NCI-H774 (cell line): Measurements from ENCODE around the gene ABCC11.
"Not testable (repeated sequence)": the region's sequence is repeated elsewhere in the genome, so short reads cannot be mapped to it uniquely, and the experiment has no call there.

Experiments used
- DNase-seq: peaks from one replicate; lab custom pipeline; 2025; lab: John Stamatoyannopoulos, UW

ABCC11 gene

GRCh38 chr16:48246066-48246465 is 1.3 kb downstream of the ABCC11 start:
- no peak for DNase-seq

DNA sequence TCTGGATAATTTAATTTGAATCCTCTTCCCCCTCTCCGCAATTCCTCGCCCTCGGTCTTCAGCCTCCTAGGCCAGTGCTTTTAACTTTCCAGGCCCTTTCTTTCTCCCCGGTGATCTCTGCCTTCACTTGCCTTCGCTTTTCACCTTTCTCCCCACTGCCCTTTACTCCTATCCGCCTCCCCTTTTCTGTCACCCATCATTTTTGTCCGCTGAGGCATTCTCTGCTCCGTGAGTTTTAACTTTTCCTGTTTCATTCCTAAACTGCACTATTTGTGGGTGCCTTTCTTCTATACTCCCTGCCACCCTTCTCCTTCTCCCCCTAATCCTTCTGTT is 2.5 kb downstream of the ABCC11 start:
- no peak for DNase-seq

DNA sequence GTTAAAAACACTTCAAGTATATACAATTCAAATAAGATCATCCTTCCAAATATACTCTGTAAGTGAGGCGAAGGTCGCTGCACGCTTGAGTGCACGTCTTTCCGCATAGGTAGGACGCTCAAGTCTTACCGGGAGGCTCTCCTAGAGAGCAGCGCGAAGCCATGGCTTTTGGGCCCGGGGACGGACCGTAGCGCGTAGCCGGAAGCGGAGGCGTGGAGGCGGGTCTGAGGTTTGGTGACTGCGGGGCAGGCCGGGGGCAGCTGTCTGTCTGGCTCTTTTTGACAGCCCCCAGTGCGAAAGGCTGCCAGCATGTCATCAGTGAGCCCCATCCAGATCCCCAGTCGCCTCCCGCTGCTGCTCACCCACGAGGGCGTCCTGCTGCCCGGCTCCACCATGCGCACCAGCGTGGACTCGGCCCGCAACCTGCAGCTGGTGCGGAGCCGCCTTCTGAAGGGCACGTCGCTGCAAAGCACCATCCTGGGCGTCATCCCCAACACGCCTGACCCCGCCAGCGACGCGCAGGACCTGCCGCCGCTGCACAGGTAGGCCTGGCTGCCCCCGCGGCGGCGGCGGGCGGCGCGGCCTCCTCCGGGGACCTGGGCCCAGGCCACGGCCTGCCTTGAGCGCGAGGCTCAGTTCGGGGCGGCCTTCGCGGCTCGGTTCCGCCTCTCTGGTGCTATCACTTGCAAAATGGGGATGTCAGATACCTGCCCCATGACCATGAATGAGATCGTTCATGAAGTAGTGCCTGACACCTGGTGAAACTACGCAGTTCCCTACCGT is 3.1 kb downstream of the ABCC11 start, which contains the start of gene LONP2:
Gene LONP2 (plus strand): TSS at position 221 of the 783 bp plus-strand sequence. CDS start 89 bp downstream, at position 310.
- peak; percentile 81 for DNase-seq

DNA sequence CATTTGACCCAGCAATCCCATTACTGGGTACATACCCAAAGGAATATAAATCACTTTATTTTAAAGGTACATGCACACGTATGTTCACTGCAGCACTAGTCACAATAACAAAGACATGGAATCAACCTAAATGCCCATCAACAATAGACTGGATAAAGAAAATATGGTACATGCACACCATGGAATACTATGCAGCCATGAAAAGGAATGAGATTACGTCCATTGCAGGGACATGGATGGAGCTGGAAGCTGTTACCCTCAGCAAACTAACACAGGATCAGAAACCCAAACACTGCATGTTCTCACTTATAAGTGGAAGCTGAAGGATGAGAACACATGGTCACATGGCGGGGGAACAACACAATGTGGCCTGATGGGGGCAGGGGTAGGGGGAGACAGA is 7.2 kb downstream of the ABCC11 start:
- DNase-seq, result not testable (repeated sequence)

GRCh38 chr16:48236286-48236685 is 11.1 kb downstream of the ABCC11 start:
- DNase-seq, result no peak

DNA sequence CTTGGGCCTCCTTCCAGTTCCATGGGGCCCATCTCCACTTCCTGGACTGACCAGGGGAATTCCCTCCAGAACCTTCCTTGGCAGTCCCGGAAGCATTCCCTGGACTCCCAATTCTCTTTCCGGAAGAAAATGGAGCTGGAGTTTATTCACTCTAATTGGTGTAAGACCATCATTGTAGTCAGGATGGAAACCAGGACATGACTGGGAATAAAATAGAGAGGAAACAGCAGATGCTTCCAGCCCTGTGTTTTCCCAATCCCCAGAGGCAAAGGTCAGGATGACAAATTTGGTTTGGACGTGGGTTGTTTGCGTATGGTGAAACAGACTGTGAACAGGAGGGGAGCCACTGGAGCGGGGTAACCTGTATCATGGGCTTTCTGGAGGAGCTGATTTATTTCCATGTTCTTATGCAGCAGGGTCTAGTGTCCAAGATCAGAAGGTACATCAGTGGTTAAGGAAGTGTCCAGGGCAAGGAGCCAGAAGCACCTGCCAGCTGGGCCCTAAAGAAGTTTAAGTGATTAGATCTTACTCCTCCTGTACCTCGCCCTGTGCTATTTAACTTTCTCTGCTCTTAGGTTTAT is 11.7 kb downstream of the ABCC11 start:
- DNase-seq, result no peak

- DNase-seq, result no peak
Measured at GRCh38 chr16:48235058-48235555, 12.2 kb downstream of the ABCC11 start.

- DNase-seq, result no peak
Measured at GRCh38 chr16:48234630-48235029, 12.7 kb downstream of the ABCC11 start.

- no peak for DNase-seq
Measured at GRCh38 chr16:48232493-48233040, 14.8 kb downstream of the ABCC11 start.

DNA sequence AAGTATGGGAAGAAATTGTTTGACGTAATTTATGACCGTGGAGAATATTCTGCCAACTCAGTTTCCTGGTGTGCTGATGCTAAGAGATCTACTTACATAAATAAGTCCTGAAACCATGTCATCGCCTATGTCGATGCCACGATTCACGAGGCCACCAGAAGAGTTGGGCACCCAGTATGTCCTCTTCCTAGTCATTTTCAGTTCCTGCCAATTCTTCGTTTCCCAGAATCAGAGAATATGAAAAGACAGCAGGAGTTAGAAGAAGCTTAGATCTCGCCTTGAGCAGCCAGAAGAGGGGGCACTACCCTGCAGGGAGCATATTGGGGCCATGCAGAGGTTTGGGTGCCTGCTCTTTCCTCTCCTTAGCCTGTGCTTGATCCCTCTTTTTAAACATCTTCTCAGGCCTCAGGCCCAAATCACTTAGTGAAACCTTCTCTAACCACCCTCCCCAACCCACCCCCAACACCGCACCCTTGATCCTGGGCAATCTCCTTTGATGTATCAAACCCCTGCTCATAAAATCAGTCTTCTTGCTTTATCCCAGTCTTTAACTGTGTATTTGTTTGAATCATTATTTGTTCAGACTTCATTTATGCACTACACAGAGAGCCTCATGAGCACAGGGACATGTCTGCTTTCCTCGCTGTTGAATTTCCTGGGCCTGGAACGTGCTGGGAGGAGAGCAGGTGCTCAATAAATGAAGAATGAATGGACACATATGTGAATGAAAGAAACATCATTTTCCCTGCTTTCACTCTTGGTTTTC is 15.4 kb downstream of the ABCC11 start:
- no peak for DNase-seq

GRCh38 chr16:48225456-48225855 is 21.9 kb downstream of the ABCC11 start:
- no peak for DNase-seq

GRCh38 chr16:48223490-48223889 is 23.8 kb downstream of the ABCC11 start:
- DNase-seq, result no peak

GRCh38 chr16:48220891-48221290 is 26.4 kb downstream of the ABCC11 start:
- no peak for DNase-seq

DNA sequence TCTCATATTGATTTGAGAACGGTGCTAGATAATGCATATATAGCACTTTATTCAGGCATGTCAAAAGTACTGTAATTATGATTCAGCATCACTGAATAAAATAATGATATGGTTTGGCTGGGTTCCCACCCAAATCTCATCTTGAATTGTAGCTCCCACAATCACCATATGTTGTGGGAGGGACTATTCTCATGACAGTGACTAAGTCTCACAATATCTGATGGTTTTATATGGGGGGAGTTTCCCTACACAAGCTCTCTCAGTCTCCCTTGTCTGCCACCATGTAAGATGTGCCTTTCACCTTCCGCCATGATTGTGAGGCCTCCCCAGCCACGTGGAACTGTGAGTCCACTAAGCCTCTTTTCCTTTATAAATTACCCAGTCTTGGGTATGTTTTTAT is 28.9 kb downstream of the ABCC11 start:
- no peak for DNase-seq

- DNase-seq, result no peak
Measured at GRCh38 chr16:48217708-48218107, 29.6 kb downstream of the ABCC11 start.

DNA sequence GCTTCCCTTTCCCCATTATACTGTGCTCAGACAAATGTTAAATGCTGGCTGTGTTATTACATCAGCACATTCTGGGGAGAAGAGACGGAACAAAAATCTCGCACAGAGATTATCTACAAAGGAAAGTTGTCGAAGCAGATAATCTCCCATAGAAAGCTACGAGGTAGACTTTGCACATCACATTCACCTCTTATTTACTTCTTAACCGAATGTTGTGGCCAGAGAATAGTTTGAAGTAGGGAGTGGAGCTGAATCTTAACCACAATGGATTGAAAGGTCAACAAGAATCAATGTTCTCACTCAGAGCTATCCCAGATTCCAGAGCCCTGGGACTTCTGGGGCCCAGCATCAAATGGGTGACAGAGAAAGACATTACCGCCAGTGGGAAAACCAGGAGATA is 31.6 kb downstream of the ABCC11 start:
- no peak for DNase-seq

DNA sequence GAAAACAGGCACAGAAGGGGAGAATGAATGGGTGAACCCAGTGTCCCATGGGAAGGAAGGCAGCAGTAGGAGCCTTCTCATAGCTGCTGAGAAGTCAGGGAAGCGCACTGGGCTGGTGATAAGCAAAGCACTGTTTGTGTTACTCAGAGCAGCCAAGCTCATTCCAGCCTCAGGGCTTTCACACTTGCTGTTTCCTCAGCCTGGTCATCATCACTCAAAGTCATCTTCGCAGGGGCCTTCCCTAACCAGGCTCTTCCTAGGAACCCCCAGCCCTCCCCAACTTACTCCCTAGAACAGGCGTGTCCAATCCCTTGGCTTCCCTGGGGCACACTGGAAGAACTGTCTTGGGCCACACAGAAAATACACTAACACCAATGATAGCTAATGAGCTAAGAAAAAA is 35.3 kb downstream of the ABCC11 start:
- no peak for DNase-seq

DNA sequence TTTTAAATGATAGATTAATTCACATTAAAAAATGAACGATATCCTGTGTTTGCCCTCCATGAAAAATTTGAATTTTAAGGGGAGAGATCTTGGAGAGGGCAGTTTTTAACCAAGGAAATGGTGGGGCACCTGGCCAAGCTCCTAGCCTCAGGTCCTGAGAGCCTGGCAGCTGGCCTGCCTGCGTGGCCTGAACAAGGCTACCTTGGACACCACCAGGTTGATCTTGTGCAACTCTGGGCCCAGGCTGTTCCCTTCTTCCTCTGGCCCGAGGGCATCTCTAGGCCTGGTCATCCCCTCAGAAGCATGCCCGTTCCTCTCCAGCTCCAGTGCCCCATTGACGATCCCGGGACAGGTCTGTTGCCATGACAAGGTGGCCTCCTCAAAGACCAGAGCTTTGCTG is 36.6 kb downstream of the ABCC11 start:
- DNase-seq, result no peak

DNA sequence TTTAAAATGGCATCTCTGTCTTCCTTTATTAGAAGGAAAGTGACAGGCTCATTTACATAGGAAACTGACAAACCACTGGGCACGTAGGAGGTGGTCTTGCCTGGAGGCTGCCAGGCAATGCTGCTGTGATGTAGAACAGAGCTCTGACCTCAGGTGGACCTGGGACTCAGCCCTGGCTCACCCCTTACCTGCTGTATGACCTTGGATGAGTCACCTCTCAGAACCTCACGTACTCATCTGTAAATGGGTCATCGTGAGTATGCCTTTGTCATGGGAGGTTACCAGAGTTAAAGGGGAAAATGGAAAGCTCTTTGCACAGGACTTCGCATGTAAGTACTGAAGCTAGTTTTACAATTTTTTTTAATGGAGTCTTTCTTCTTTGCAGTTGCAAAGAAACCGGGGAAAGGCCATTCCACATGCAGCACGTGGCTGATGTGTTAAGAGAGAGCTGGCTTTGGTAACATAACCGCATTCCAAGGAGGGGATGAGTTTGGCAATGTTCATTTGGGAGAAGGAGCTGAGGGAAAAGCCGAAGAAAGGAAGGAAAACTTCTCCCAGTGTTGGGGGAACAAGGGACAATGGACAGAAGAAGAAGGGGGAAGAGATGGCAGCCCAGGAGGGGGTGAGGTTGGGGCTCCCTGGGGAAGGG is 40.6 kb downstream of the ABCC11 start:
- DNase-seq, result no peak

- DNase-seq, result no peak
Measured at GRCh38 chr16:48204825-48205151, 42.6 kb downstream of the ABCC11 start.

DNA sequence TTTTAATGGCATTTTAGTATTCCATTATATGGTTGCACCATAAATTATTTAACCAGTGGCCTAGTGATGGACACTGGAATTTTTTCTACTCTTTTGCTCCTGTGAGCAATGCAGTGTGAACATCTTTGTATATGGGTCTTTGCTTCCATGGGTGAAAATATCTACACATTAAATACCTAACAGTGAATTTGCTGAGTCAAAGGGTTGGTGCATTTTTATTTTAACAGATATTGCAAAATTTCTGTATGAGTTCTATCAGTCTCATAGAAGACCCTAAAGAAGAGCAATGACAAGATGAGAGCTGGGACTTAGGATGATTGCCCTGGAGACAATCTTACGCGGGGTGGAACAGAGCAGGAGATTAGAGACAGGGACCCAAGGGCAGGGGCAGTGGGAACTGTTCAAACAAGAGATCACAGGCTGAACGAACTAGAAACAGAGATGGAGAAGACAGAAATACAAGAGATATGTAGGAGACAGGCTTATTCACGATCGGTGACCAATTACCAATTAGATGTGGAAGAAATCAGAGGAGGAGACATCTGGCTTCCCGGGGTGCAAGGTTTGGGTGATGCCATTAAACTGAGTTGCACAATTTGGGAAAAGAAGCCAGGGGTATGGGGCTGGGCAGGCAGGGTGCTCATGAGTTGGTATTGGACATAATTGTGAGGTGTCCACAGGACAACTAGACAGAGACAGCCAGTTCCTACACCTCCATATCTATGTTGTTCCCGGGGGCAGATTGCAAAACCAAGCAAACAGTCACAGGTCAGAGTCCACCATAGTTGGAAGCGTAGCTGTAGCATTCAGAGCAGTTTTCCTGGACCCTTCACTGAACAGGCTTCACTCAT is 43.1 kb downstream of the ABCC11 start:
- DNase-seq, result no peak
